Breast epithelium (tissue), 4 donors: Measurements from ENCODE around the gene POLR3C. TPM values are rescaled to one million over a fixed set of nuclear protein-coding genes. Genes with fewer than 3 reads are reported as not detected.

Source experiments
- DNase-seq, 2 donors: peaks; one replicate each; pipeline ENCODE4 v3.0.0-alpha.2; 2019; ENCODE audit warnings: low spot score in 2 of 2
- H3K27ac ChIP-seq, 2 donors: fragments of 200-600 bp; sonication (generic) in 1 of 2; one replicate each; pipeline ENCODE4 v1.5.1; 2016 to 2019; ENCODE audit warnings: mild to moderate bottlenecking in 1 of 2
- H3K27me3 ChIP-seq, 2 donors: fragments of 200-600 bp; sonication (generic) in 1 of 2; one replicate each; pipeline versions ENCODE4 v1.5.1 to v1.6.0; 2017 to 2019; ENCODE audit warnings: control low read depth in 1 of 2, mild to moderate bottlenecking in 1 of 2
- H3K36me3 ChIP-seq: fragments of 200-600 bp; one replicate; pipeline ENCODE4 v1.5.1; 2019
- H3K4me1 ChIP-seq, 2 donors: fragments of 200-600 bp; sonication (generic); one replicate each; pipeline ENCODE4 v1.5.1; 2016 to 2019; ENCODE audit warnings: control low read depth in 1 of 2
- H3K4me3 ChIP-seq, 3 donors: fragments of 200-600 bp; sonication (generic); 1 replicate in 2 of 3; 2 replicates in 1 of 3; pipeline ENCODE4 v1.5.1; 2016 to 2019; ENCODE audit warnings: mild to moderate bottlenecking in 3 of 3, moderate library complexity in 2 of 3
- H3K9me3 ChIP-seq, 2 donors: fragments of 200-600 bp; sonication (generic) in 1 of 2; one replicate each; pipeline ENCODE4 v1.5.1; 2016 to 2019; ENCODE audit warnings: control low read depth in 1 of 2
- CTCF ChIP-seq, 3 donors: fragments of 450-650 bp; IDR thresholded peaks; one replicate each; pipeline ENCODE4 v1.5.1; 2016 to 2017; ENCODE audit warnings: antibody characterized with exemption in 3 of 3, mild to moderate bottlenecking in 3 of 3, moderate library complexity in 3 of 3
- POLR2A ChIP-seq: fragments of 450-650 bp; IDR thresholded peaks from one replicate; pipeline ENCODE4 v1.6.1; 2016; ENCODE audit warnings: antibody characterized with exemption, mild to moderate bottlenecking, moderate library complexity
- POLR2AphosphoS5 ChIP-seq, 3 donors: sonication (generic); formaldehyde crosslinking; IDR thresholded peaks; one replicate each; pipeline ENCODE4 v1.6.1; 2017; ENCODE audit warnings: antibody characterized with exemption in 3 of 3
- intact Hi-C: fragments of 100-400 bp; cut with DNase I; formaldehyde crosslinking; loops from one replicate; pipeline ENCODE4 v1.15.1; 2023; ENCODE audit warnings: low total_unique reads
- total RNA-seq, 3 donors: library from RNA; depleted of rRNA; stranded (reverse); fragments of >200 nt; gene quantifications; one replicate each; pipeline ENCODE4 v1.1.0, GENCODE V29; 2016

The POLR3C gene
- total RNA-seq, 3 donors from 2014 or later, result 40.5 to 50.3 (median 40.6) TPM

GRCh38 chr1:145795257-145795881 is 28.6 kb upstream of the POLR3C start:
- Histone ChIP-seq H3K9me3 (peaks cover 5 to 6% of the 10 kb centered on the region in 2 donors), H3K4me1 (no peaks in the 10 kb centered on the region), H3K27me3 (no peaks in the 10 kb centered on the region), H3K36me3 (no peaks in the 10 kb centered on the region), H3K4me3 (no peak overlapping the region), H3K27ac (no peak overlapping the region)
- TF ChIP-seq POLR2A (no peak), POLR2AphosphoS5 (IDR thresholded peaks at IDR 0.05) (no peak), CTCF (IDR thresholded peaks at IDR 0.05) (no peak)
- intact Hi-C loops, result no loop called here
- DNase-seq, result no peak

GRCh38 chr1:145796753-145797152 is 27.2 kb upstream of the POLR3C start:
- H3K4me3 ChIP-seq, result no peak overlapping the region
- intact Hi-C loops, result no loop called here
- H3K4me1 ChIP-seq, result no peaks in the 10 kb centered on the region
- TF ChIP-seq CTCF (IDR thresholded peaks at IDR 0.05), result no peak
- TF ChIP-seq POLR2AphosphoS5 (IDR thresholded peaks at IDR 0.05), result no peak
- no peak for TF ChIP-seq POLR2A
- H3K27me3 ChIP-seq, result no peaks in the 10 kb centered on the region
- no peaks in the 10 kb centered on the region for H3K36me3 ChIP-seq
- H3K27ac ChIP-seq, result no peak overlapping the region
- no peak for DNase-seq
- H3K9me3 ChIP-seq, result peaks cover 5 to 6% of the 10 kb centered on the region in 2 donors

- no peak for DNase-seq
- peaks cover 5 to 6% of the 10 kb centered on the region in 2 donors for H3K9me3 ChIP-seq
- no peaks in the 10 kb centered on the region for H3K4me1 ChIP-seq
- no peak overlapping the region for H3K27ac ChIP-seq
- intact Hi-C loops, result no loop called here
- no peak overlapping the region for H3K4me3 ChIP-seq
- no peaks in the 10 kb centered on the region for H3K27me3 ChIP-seq
- H3K36me3 ChIP-seq, result no peaks in the 10 kb centered on the region
- TF ChIP-seq POLR2AphosphoS5 (IDR thresholded peaks at IDR 0.05) (no peak), CTCF (IDR thresholded peaks at IDR 0.05) (no peak), POLR2A (no peak)
Measured at GRCh38 chr1:145799806-145800205, 24.2 kb upstream of the POLR3C start.

- intact Hi-C loops, result no loop called here
- no peak overlapping the region for H3K27ac ChIP-seq
- DNase-seq, result no peak
- H3K27me3 ChIP-seq, result no peaks in the 10 kb centered on the region
- no peaks in the 10 kb centered on the region for H3K4me1 ChIP-seq
- no peaks in the 10 kb centered on the region for H3K36me3 ChIP-seq
- TF ChIP-seq POLR2A (no peak), CTCF (IDR thresholded peaks at IDR 0.05) (no peak), POLR2AphosphoS5 (IDR thresholded peaks at IDR 0.05) (no peak)
- no peaks in the 10 kb centered on the region for H3K9me3 ChIP-seq
- no peak overlapping the region for H3K4me3 ChIP-seq
Measured at GRCh38 chr1:145804235-145805045, 19.6 kb upstream of the POLR3C start.

GRCh38 chr1:145805057-145805456 is 18.9 kb upstream of the POLR3C start:
- TF ChIP-seq CTCF (IDR thresholded peaks at IDR 0.05) (no peak), POLR2A (no peak), POLR2AphosphoS5 (IDR thresholded peaks at IDR 0.05) (no peak)
- no peak overlapping the region for H3K4me3 ChIP-seq
- no peak overlapping the region for H3K27ac ChIP-seq
- no peaks in the 10 kb centered on the region for H3K4me1 ChIP-seq
- no peaks in the 10 kb centered on the region for H3K27me3 ChIP-seq
- no peaks in the 10 kb centered on the region for H3K9me3 ChIP-seq
- H3K36me3 ChIP-seq, result no peaks in the 10 kb centered on the region
- intact Hi-C loops, result no loop called here
- DNase-seq, result no peak
